Astrocyte of the hippocampus (primary cell): Measurements from ENCODE around the gene NR1D2.

Experiments used
- DNase-seq: peaks from one replicate; pipeline ENCODE4 v3.0.0; 2011; ENCODE audit warnings: low read depth, low spot score

NR1D2 gene

DNA sequence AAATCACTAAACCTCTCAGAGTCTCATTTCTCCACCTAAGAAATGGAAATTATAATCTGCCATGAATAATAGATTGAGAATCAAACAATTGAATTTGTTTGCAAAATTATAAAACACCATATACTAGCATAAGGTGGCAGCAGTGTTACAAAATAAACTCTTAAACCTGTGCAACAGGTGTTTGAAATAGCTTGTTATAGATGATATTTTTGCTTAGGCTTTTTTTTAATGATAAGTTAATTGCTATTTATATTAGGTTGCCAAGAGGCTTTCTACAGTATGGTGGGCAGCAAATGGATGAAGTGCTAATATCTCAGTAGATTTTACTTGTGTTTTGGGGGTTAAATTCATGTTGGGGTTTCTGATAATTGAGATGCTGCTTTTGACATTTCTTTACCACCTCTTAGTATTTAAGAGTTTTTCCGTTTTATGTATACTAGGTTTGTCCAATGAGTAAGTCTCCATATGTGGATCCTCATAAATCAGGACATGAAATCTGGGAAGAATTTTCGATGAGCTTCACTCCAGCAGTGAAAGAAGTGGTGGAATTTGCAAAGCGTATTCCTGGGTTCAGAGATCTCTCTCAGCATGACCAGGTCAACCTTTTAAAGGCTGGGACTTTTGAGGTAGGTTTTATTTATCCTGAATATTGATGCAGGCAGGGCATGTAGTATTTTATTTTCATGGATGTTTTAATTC is 19.6 kb downstream of the NR1D2 start:
- DNase-seq, result no peak

DNA sequence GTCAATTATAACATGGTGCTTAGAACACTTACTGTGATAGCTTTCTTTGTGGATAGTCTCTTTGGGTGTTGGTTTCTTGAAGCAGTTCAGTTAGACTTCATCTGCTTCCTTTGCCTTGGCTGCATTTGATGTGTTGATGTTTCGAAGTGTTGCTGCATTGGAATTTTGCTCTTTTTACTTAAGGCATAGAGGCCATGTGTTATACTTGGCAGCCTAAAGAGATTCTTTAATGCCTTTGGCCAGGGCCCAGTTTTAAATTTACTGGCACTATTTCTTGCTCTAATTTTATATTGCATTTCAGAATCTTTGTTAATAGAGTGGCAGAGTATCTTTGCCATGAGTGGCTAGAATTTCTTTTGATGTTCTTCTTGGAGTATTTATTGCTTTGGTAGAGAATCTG is 21.2 kb downstream of the NR1D2 start:
- DNase-seq, result peak; percentile 41

DNA sequence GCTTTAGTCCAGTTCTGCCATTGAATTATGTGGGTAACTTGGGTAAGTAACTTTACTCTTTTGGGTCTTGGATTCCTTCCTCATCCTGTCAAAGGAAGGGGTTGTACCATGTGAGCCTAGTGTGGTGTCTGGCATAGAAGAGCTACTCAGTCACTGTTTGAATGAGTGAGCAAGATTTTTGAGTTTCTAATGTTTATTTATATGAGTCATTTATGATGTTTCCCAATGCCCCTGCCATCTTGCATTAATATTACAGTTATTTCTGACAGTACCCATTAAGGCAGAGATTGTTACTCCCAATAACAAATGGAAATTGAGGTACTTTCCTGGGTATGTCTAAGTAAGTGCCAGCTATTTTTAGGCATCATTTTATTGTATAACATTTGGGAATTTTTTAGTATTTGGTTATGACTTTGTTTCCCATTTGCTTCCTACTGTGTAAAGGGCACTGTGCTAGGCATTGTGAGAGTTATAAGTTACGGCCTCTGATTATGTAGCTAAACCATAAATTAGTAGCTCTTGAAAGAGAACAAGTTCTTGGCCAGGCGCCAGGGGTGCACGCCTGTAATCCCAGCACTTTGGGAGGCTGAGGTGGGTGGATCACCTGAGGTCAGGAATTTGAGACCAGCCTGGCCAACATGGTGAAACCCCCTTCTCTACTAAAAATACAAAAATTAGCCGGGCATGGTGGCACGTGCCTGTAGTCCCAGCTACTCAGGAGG is 23.5 kb downstream of the NR1D2 start:
- no peak for DNase-seq

DNA sequence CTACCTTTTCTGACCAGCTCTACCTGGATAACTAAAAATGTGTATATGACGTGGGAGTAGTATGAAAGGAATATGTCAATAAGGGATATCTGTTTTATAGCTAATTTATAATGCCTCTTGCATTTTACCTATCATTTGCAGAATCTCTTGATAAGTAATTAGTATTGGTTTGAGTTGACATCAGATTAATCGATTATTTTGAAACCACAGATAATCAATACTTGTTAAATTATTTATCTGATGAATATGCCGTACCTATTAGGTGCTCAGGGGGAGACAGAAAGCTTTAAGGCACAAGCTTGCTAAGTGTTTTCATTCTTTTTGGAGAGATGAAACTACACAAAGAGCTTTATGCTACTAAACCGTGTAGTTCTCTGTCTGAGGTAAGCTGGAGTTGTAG is 24.3 kb downstream of the NR1D2 start:
- no peak for DNase-seq

DNA sequence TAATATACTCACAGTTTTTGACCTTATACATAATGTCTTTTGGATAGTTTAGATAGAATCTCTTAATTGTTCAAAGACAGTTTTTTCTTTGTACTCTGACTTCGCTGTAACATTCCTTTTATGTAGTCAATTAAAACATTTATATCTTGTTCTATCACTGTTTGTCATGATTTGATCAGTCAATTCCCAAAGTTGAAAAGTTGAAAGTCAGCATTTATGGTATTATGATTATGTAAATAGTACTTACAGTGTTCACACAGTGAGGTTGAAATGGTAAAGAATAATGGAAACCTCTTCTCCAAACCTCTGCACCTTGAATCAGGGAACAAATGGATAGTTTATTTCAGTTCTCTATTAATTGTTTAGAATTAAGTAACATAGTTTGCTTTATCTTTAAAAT is 26.6 kb downstream of the NR1D2 start:
- DNase-seq, result no peak

DNA sequence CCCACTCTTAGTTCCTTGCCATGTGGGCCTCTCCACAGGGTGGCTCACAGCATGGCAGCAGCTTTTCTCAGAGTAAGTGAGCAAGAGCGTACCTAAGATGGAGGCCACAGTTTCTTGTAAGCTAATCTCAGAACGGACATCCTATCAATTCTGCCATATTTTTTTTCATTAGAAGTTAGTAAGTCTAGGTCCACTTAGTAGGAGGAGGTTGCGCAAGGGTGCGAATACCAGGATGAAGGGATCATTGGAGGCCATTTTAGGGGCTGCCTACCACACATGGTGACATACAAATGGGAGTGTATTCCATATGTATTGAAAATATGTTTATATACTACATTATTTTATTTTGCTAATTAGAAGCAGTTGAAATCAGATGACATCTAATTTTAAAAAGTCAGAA is 31.5 kb downstream of the NR1D2 start:
- DNase-seq, result no peak

DNA sequence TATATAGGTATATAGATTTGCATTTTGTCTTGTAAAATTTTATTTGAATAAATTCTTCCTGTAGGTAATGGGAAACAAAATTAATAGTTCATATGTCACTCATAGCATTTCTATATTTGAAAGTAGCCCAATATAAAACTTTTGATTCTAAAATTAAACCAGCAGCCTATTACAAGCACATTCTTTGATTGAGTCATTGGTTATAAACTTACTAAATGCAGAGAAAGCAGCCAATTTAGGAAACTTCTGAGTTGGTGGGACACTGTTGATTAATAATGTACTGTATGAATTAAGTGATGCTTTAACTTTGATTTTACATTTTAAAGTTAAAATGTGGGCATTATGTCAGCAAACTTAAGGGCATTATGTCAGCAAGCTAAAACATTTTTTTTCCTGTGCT is 34.5 kb downstream of the NR1D2 start:
- DNase-seq, result no peak

DNA sequence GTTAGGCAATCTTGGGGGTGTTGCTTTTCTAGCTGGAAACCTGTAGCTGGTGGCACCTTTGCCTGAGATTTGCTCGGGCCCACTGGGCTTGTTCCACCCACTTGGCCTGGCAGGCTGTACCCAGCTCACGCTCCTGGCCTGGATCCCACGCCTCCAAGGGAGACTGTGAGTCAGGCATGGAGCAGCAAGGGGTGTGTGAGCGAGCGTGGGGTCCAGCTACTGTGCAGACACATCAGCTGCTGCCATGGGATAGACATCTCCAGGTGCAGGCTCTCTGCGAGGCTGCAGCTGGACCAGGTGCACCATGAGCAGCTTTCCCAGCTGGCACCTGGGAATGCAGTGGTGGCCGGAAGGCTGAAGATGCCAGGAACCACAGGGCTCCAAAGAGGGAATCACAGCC is 36.0 kb downstream of the NR1D2 start:
- no peak for DNase-seq

DNA sequence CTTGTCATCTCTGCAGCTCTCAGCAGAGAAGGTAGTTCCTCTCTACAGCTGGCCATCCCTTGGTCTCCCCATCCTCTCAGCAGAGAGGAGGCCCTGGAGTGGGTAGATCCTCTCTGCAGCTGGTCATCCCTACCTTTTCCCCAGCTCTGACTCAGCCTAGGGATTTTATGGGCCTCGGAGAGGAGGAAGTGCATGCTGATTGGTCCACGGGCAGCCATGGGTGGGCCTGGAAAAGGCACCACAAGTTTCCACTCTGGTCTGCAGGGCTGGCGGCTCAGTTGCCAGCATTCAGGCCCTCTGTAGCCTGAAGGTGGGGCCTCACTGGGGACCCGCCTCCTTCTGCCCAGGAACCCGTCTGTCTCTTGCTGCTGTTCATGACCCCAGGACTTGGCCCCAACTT is 36.9 kb downstream of the NR1D2 start:
- DNase-seq, result no peak

DNA sequence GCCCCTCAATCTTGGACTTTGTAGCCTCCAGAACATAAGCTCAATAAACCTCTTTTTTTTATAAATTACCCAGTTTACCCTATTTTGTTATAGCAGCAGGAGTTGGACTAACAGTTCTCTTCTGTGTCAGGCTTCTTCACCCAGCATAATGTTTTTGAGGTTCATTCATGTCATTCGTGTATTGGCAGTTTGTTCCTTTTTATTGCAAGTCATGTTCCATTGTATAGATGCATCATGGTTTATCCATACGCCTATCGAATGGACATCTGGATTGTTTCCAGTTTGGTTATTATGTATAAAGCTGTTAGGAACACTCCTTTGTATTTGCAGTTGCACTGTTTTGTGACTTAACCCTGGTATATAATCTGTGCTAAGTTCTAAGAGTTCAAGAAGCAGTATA is 39.8 kb downstream of the NR1D2 start:
- DNase-seq, result no peak

DNA sequence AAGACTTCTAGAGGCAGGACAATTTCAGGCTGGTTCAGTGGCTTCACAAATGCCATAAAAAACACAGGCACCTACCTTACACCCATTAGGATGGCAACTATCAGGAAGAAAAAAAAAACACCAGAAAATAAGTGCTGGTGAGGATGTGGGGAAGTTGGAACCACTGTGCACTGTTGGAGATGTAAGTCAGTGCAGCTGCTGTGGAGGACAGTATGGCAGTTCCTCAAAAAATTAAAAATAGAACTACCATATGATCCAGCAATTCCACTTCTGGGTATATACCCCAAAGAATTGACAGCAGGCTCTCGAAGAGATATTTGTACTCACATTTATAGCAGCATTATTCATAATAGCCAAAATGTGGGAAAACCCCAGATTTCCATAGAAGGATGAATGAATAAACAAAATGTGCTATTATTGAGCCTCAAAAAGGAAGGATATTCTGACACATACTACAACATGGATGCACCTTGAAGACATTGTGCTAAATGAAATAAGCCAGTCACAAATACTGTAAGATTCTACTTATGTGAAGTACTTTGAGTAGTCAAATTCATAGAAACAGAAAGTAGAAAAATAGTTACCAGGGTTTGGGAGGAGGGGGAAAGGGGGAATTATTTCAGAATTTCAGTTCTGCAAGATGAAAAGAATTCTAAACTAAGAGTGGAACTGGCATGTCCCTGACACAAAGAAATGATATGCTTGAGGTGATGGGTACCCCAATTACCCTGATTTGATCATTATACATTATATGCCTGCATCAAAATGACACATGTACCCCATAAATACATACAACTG is 40.9 kb downstream of the NR1D2 start:
- no peak for DNase-seq

DNA sequence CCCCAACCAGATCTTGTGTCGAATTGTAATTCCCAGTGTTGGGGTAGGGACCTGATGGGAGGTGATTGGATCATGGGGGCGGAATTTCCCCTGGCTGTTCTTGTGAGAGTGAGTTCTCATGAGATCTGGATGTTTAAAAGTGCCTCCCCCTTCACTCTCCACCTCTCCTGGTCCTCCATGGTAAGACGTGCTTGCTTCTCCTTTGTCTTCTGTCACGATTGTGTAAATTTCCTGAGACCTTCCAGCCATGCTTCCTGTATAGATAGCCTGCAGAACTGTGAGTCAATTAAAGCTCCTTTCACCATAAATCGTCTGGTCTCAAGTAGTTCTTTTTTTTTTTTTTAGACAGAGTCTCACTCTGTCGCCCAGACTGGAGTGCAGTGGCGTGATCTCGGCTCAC is 42.3 kb downstream of the NR1D2 start:
- DNase-seq, result no peak

DNA sequence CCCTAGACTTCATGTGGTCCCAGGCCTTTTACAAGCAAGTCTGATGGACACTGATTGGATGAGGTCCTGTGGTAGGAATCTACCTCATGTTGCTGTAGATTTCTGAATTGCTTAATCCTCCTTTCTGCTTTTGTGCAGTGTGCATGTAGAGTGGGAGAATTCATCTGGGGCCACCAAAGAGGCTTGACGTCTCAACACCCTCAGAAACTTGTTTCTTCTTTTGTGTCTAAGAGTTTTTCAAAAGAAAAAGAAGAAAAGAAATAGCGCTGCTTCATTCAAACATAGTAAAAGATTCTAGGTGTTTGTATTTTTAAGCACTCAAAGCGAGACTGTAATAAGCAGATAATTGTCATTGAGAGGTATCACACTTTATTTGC is 46.2 kb downstream of the NR1D2 start:
- DNase-seq, result peak; percentile 16

DNA sequence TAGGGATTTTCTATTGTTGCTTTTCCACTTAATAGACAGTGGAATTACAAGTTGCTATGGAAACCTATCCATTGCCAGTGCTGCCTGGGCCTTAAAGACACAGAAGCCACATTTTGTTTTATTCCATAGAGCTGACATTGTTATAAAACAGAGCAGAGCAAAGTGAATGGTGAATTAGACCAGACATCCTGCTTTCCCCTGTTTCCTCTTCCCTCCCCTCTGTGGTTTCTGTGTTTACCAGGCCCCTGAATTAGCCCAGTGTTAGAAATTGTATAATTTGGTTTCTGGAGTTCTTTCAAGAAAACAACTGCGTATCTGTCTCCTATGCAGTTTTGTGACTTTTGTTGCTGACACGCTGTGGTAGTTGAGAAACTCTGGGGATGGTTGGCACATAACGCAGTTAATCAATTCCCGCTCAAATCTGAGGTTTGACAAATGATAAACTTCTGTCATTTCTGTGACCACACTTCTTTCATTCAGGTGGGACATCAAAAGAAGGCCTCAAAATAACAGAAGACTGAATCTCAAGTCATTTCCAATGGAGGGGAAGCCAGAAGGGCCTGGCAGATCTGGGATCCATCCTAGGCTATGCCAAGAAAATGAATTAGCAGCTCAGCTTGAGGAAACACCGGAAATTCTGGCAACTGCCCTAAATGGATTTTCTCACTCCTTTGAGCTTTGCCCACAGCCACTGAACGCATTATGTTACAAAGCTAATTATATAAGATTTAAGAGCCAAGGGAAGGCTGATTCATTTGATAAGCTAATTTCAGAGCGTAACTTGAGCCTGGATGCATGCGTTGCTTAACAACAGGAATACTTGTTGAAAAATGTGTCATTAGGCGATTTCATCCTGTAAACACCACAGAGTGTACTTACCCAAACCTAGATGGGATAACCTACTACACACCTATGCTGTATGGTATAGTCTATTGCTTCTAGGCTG is 46.9 kb downstream of the NR1D2 start:
- DNase-seq, result peak; percentile 88

DNA sequence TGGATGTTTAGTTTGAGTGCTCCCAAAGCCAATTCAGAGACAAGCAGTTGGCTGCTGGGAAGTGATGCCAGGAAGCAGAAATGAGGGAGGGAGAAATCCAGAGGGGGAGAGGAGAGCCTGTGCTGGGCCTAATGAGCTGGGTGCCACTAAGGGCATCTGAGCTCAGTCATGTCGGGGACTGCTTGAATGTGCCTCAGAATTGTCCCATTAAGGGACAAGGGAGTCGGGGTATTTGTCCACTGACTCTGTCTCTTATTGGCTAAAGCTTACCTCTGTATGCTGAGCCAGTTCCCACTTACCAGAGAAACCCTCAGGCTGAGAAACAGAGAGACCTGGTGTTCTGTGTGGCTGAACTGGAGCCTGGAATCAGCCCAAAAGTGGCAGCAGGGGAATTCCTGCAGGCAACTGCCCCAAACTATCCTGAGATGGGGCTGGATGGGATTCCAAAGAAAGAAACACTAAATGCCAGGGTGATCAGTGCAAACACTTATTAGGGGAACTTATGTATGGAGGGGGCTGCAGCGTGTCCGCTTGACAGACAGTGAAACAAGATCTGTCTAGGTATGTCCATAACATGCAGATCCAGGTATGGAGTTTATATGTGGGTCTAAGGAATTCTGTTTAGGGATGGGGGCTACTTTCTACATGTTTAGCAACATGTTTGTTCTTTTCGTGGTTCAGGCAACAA is 48.6 kb downstream of the NR1D2 start:
- peak; percentile 29 for DNase-seq

DNA sequence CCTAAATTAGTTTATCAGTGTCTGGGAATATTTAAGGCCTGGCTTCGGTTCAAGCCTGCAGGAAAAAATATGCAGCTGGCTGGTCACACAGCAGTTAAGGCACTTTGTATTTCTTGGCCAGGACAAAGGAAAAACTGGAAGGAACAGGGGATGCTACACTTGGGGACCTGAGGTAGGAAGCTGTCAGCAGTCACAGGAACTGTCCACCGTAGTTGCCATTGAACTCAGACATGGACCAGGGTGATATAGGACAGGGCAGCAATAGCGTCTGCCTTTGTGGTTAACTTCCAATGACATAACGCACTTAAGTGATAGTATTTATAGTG is 49.1 kb downstream of the NR1D2 start:
- DNase-seq, result peak; percentile 43

DNA sequence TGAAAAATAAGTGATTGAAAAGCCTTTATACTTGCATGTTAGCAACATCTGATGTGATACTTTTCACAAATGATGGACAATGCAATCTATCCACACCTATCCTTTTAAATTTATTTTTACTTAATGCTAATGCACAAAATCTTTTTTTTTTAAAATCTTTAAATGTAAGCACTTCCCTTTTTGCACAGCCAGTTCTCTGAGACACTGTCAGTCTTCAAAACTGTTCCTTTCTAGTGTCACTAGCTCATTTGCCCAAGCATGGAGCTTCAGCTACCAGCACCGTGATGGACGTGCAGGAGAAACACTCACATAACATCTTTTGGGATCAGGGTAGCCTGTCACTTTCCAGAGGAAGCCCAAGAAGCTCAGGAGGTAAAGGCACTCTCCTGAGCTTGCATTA is 50.1 kb downstream of the NR1D2 start:
- DNase-seq, result no peak

DNA sequence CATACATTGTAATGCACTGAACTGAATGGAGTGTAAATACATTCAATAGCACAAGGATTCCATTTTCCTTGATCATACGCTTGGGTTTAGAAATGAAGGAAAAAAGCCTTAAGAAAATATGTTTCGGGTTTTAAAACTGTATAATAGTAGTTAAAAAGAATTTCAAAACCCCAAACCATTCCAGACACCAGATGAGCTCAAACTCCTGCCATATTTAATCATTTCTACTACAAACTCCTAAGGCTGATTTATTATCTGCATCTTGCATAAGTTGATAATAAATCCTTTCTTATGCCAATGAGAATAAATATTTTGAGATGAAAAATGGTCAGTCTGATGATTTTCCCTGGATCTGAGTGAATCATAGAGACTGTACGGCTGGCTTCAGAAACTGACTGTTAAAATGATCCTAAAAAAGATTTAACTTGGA is 51.0 kb downstream of the NR1D2 start:
- no peak for DNase-seq

DNA sequence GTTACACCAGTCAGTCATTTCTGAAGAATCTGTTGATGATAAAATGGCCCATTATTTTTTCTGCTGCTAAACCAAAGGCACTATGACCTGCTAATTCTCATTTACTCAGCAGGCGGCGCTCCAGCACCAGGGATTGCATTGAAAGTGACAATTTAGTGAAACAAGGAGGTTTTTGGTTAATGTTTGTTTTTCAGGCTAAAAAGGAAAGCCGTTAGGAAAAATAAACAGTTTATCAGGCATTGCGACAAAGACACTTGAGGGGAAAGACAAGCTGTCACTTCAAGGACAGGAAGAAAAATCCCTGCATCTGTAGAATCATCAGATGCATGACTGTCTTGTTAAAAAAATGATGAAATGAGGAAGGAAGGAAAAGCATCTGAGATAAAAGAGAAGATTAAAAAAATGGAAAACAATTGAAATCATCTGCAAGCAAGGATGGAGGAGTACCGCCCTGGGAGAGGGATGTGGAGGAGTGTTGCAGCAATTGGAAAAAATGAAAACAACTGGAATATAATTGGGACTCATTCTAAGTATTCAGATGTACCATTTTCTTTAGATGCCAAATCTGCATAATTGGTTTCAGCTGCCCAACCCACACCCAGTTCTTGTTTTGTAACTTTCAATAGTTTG is 54.0 kb downstream of the NR1D2 start:
- peak; percentile 79 for DNase-seq

DNA sequence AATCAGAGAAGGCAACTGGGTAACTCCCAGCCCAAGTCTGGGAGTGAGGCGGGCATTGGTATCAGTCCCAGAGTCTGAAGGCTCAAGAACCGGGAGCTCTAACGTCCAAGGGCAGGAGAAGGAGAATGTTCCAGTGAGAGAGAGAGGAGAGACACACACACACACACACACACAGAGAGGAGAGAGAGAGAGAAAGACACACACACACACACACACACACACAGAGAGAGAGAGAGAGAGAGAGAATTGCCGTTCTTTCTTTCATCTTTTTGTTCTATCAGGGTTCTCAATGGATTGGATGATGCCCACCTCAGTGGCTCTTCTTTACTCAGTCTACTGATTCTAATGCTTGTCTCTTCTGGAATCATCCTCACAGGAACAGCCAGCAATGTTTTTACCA is 57.0 kb downstream of the NR1D2 start:
- no peak for DNase-seq

DNA sequence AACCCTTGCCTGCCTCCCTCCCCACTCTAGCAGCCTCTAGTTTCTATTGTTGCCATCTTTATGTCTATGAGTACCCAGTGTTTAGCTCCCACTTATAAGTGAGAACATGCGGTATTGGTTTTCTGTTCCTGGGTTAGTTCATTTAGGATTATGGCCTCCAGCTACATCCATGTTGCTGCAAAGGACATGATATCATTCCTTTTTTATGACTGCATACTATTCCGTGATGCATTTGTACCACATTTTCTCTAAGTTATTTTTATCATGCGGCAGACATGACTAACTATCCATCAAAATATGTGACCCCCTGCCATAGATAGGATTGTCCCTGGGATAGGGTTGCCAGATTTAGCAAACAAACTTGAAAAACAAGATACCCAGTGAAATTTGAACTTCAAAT is 58.4 kb downstream of the NR1D2 start:
- no peak for DNase-seq
